H1 (cell line): ENCODE measurements around the gene FAM131A. TPM values are rescaled to one million over a fixed set of nuclear protein-coding genes. Genes with fewer than 3 reads are reported as not detected.
A peak's percentile ranks its signal among the peaks of the same experiment; 100 is the strongest.

Source experiments
- CTCF ChIA-PET: fragments of 300-600 bp; sonication (Branson Sonifier 250); formaldehyde crosslinking; loops from one replicate; lab custom pipeline; 2021; ENCODE audit not compliant: partially characterized antibody; lab: Charles Lee
- POLR2A ChIA-PET: fragments of 300-600 bp; sonication (Branson Sonifier 250); formaldehyde crosslinking; loops from one replicate; lab custom pipeline; 2021; ENCODE audit warnings: inconsistent platforms; ENCODE audit not compliant: partially characterized antibody; lab: Charles Lee
- DNase-seq, 2 experiments: peaks; one replicate each; pipeline versions ENCODE4 v3.0.0 to v3.0.0-alpha.2; 2010 to 2022; ENCODE audit warnings: low spot score in 2 of 2, low read depth in 1 of 2, mixed read lengths in 1 of 2
- FAIRE-seq: peaks from 2 replicates; lab custom pipeline; 2011; peaks lifted over from hg19 to GRCh38; lab: Jason Lieb, UNC
- H2AFZ ChIP-seq: 2 replicates; pipeline ENCODE4 v1.8.1; 2012; ENCODE audit warnings: low read length, inconsistent platforms
- H2AK5ac ChIP-seq: 2 replicates; pipeline ENCODE4 v1.6.1; 2013; ENCODE audit warnings: low read depth, low read length
- H2BK120ac ChIP-seq: replicated peaks from 2 replicates; pipeline ENCODE3; 2013; ENCODE audit warnings: low read depth, low read length, inconsistent platforms
- H2BK12ac ChIP-seq: 2 replicates; pipeline ENCODE4 v1.6.1; 2013; ENCODE audit warnings: low read depth, low read length
- H2BK15ac ChIP-seq: 2 replicates; pipeline ENCODE4 v1.6.1; 2013; ENCODE audit warnings: low read length
- H2BK20ac ChIP-seq: 2 replicates; pipeline ENCODE4 v1.6.1; 2013; ENCODE audit warnings: low read length
- H2BK5ac ChIP-seq: 2 replicates; pipeline ENCODE4 v1.6.1; 2013; ENCODE audit warnings: low read depth, low read length
- H3K14ac ChIP-seq: 2 replicates; pipeline ENCODE4 v1.6.1; 2013; ENCODE audit warnings: inconsistent platforms; ENCODE audit not compliant: insufficient read length
- H3K18ac ChIP-seq: 2 replicates; pipeline ENCODE4 v1.6.1; 2013; ENCODE audit warnings: low read length; ENCODE audit errors: extremely low read depth
- H3K23ac ChIP-seq: 2 replicates; pipeline ENCODE4 v1.6.1; 2013; ENCODE audit warnings: inconsistent platforms; ENCODE audit not compliant: insufficient read length
- H3K23me2 ChIP-seq: 2 replicates; pipeline ENCODE4 v1.6.1; 2013; ENCODE audit warnings: low read depth, low read length
- H3K27ac ChIP-seq: 2 replicates; pipeline ENCODE4 v1.6.1; 2011; ENCODE audit warnings: low read depth, low read length, inconsistent platforms
- H3K27me3 ChIP-seq, 4 experiments: replicated peaks in 1 of 4; 1 replicate in 1 of 4; 2 replicates in 3 of 4; pipeline versions ENCODE4 v1.6.1 to v1.8.1; 2011 to 2013; ENCODE audit warnings: low read length in 3 of 4, mild to moderate bottlenecking in 3 of 4, inconsistent platforms in 2 of 4, mixed read lengths in 2 of 4, moderate library complexity in 1 of 4; ENCODE audit not compliant: control insufficient read depth in 3 of 4, insufficient read depth in 3 of 4; ENCODE audit errors: extremely low read depth in 1 of 4
- H3K36me3 ChIP-seq, 4 experiments: 2 replicates each; pipeline versions ENCODE4 v1.6.1 to v1.8.1; 2011 to 2013; ENCODE audit warnings: mild to moderate bottlenecking in 4 of 4, low read length in 3 of 4, moderate library complexity in 2 of 4, control low read depth in 1 of 4, inconsistent platforms in 1 of 4; ENCODE audit not compliant: insufficient read depth in 4 of 4, control insufficient read depth in 2 of 4
- H3K4ac ChIP-seq: replicated peaks from 2 replicates; pipeline ENCODE3; 2013; ENCODE audit warnings: low read length, low read depth, mixed read lengths, inconsistent platforms; ENCODE audit not compliant: insufficient read length
- H3K4me1 ChIP-seq, 4 experiments: replicated peaks in 1 of 4; 1 replicate in 1 of 4; 2 replicates in 3 of 4; pipeline versions ENCODE4 v1.6.1 to v1.8.1; 2011 to 2013; ENCODE audit warnings: low read length in 3 of 4, inconsistent platforms in 2 of 4, mixed read lengths in 1 of 4; ENCODE audit not compliant: insufficient read depth in 4 of 4, control insufficient read depth in 3 of 4
- H3K4me2 ChIP-seq, 2 experiments: 2 replicates each; pipeline versions ENCODE4 v1.6.1 to v1.8.1; 2011 to 2013; ENCODE audit warnings: low read depth in 2 of 2, low read length in 2 of 2, control low read depth in 1 of 2, inconsistent platforms in 1 of 2, mild to moderate bottlenecking in 1 of 2; ENCODE audit not compliant: insufficient read depth in 1 of 2
- H3K4me3 ChIP-seq, 4 experiments: fragments of 200-600, 300-600 bp in 1 of 4; sonication (generic), shearing (Covaris generic), sonication (Bioruptor Twin) in 1 of 4; 2 replicates each; pipeline versions ENCODE4 v1.5.1 to v1.8.1; 2011 to 2016; ENCODE audit warnings: low read length in 4 of 4, low read depth in 3 of 4, control low read depth in 2 of 4, inconsistent platforms in 2 of 4, mild to moderate bottlenecking in 2 of 4, mixed read lengths in 1 of 4, moderate library complexity in 1 of 4; ENCODE audit not compliant: insufficient read depth in 2 of 4; ENCODE audit errors: extremely low read depth in 1 of 4
- H3K56ac ChIP-seq: replicated peaks from 2 replicates; pipeline ENCODE3; 2013; ENCODE audit warnings: low read depth, mild to moderate bottlenecking, mixed read lengths, low read length, inconsistent platforms; ENCODE audit not compliant: insufficient read length
- H3K79me1 ChIP-seq: 2 replicates; pipeline ENCODE4 v1.6.1; 2013; ENCODE audit warnings: low read depth, low read length, control low read depth
- H3K79me2 ChIP-seq, 2 experiments: 2 replicates each; pipeline versions ENCODE4 v1.6.1 to v1.8.1; 2012 to 2013; ENCODE audit warnings: low read length in 2 of 2, mild to moderate bottlenecking in 2 of 2, inconsistent platforms in 1 of 2; ENCODE audit not compliant: insufficient read depth in 2 of 2, control insufficient read depth in 1 of 2
- H3K9ac ChIP-seq, 4 experiments: replicated peaks in 1 of 4; 1 replicate in 1 of 4; 2 replicates in 3 of 4; pipeline versions ENCODE4 v1.6.1 to v1.8.1; 2011 to 2013; ENCODE audit warnings: low read depth in 3 of 4, low read length in 3 of 4, control low read depth in 2 of 4, mild to moderate bottlenecking in 2 of 4, moderate library complexity in 2 of 4, inconsistent platforms in 1 of 4; ENCODE audit errors: extremely low read depth in 1 of 4
- H3K9me3 ChIP-seq, 2 experiments: 2 replicates each; pipeline versions ENCODE4 v1.6.1 to v1.8.1; 2012 to 2013; ENCODE audit warnings: mild to moderate bottlenecking in 2 of 2, moderate library complexity in 2 of 2, control low read depth in 1 of 2, inconsistent platforms in 1 of 2, low read depth in 1 of 2, low read length in 1 of 2, mixed read lengths in 1 of 2; ENCODE audit not compliant: insufficient read depth in 2 of 2
- H4K20me1 ChIP-seq, 2 experiments: replicated peaks in 1 of 2; 2 replicates each; pipeline versions ENCODE3 to v1.8.1; 2011 to 2013; ENCODE audit warnings: inconsistent platforms in 2 of 2, low read length in 2 of 2, mild to moderate bottlenecking in 1 of 2; ENCODE audit not compliant: insufficient read depth in 2 of 2, control insufficient read depth in 1 of 2
- H4K5ac ChIP-seq: 2 replicates; pipeline ENCODE4 v1.6.1; 2013; ENCODE audit warnings: low read length, low read depth, mixed read lengths, inconsistent platforms; ENCODE audit not compliant: insufficient read length
- H4K8ac ChIP-seq: 2 replicates; pipeline ENCODE4 v1.8.0; 2013; ENCODE audit warnings: mild to moderate bottlenecking, moderate library complexity, low read length, inconsistent platforms; ENCODE audit not compliant: insufficient read depth; ENCODE audit errors: extremely low read depth
- H4K91ac ChIP-seq: replicated peaks from 2 replicates; pipeline ENCODE3; 2013; ENCODE audit warnings: low read length, mixed read lengths, inconsistent platforms; ENCODE audit not compliant: insufficient read length
- CBX8 ChIP-seq: fragments of 300-800, 300-1000 bp; sonication (generic); IDR thresholded peaks from 2 replicates; pipeline ENCODE4 v1.7.1; 2016; ENCODE audit warnings: low read depth, low read length, borderline replicate concordance
- EP300 ChIP-seq, 2 experiments: IDR thresholded peaks; 1 replicate in 1 of 2; 2 replicates in 1 of 2; pipeline ENCODE4 v1.6.1; 2011 to 2012; ENCODE audit warnings: low read depth in 2 of 2, low read length in 2 of 2, mild to moderate bottlenecking in 2 of 2, borderline replicate concordance in 1 of 2, inconsistent platforms in 1 of 2, moderate library complexity in 1 of 2
- GABPA ChIP-seq: IDR thresholded peaks from 2 replicates; pipeline ENCODE4 v1.6.1; 2011; ENCODE audit warnings: mild to moderate bottlenecking, low read length, moderate library complexity, borderline replicate concordance; ENCODE audit not compliant: insufficient read depth
- HDAC6 ChIP-seq: IDR thresholded peaks from one replicate; pipeline ENCODE4 v1.7.1; 2012; ENCODE audit warnings: low read depth, mild to moderate bottlenecking, inconsistent platforms, low read length, moderate library complexity
- JUND ChIP-seq: IDR thresholded peaks from 2 replicates; pipeline ENCODE4 v1.6.1; 2011; ENCODE audit warnings: mild to moderate bottlenecking, improper control_type of control experiment, low read length
- KDM4A ChIP-seq: IDR thresholded peaks from one replicate; pipeline ENCODE4 v1.7.1; 2012; ENCODE audit warnings: low read depth, mild to moderate bottlenecking, moderate library complexity, low read length, inconsistent platforms; ENCODE audit not compliant: severe bottlenecking
- NANOG ChIP-seq: IDR thresholded peaks from 2 replicates; pipeline ENCODE4 v1.6.1; 2011; ENCODE audit warnings: low read length, low read depth, mild to moderate bottlenecking, inconsistent platforms; ENCODE audit not compliant: insufficient read depth, poor library complexity, severe bottlenecking
- POLR2A ChIP-seq, 2 experiments: IDR thresholded peaks; 1 replicate in 1 of 2; 2 replicates in 1 of 2; pipeline ENCODE4 v1.6.1; 2011; ENCODE audit warnings: low read depth in 2 of 2, low read length in 2 of 2, mild to moderate bottlenecking in 2 of 2; ENCODE audit errors: control extremely low read depth in 1 of 2
- POLR2AphosphoS5 ChIP-seq: IDR thresholded peaks from 2 replicates; pipeline ENCODE4 v1.6.1; 2011; ENCODE audit warnings: low read depth, low read length
- RAD21 ChIP-seq, 2 experiments: IDR thresholded peaks in 1 of 2; conservative IDR thresholded peaks in 1 of 2; 2 replicates each; pipeline ENCODE4 v1.6.1; 2011; ENCODE audit warnings: low read depth in 2 of 2, low read length in 2 of 2, improper control_type of control experiment in 1 of 2, inconsistent platforms in 1 of 2, mild to moderate bottlenecking in 1 of 2, moderate library complexity in 1 of 2
- SP2 ChIP-seq: IDR thresholded peaks from 2 replicates; pipeline ENCODE4 v1.6.1; 2012; ENCODE audit warnings: mild to moderate bottlenecking, low read length, inconsistent platforms
- TAF7 ChIP-seq: optimal IDR thresholded peaks from 2 replicates; pipeline ENCODE3; 2011; ENCODE audit warnings: low read depth, mild to moderate bottlenecking, inconsistent platforms, low read length, moderate library complexity, borderline replicate concordance
- TEAD4 ChIP-seq: IDR thresholded peaks from 2 replicates; pipeline ENCODE4 v1.6.1; 2012; ENCODE audit warnings: low read depth, low read length, inconsistent platforms, mixed read lengths
- WGBS, 2 experiments: shearing (Covaris generic) in 1 of 2; methylation state at CpG; one replicate each; pipeline versions ENCODE4 v1.1.6 to v1.1.7; 2013 to 2015; ENCODE audit warnings: low lambda C conversion rate in 2 of 2, mixed read lengths in 2 of 2, inconsistent platforms in 1 of 2, low coverage in 1 of 2, missing lambda C conversion rate in 1 of 2; ENCODE audit not compliant: insufficient replicate concordance in 2 of 2, insufficient coverage in 1 of 2, insufficient read length in 1 of 2; ENCODE audit errors: extremely low coverage in 1 of 2, missing lambda C conversion rate in 1 of 2; 5-methylcytosine and 5-hydroxymethylcytosine counted together
- polyA plus RNA-seq, 7 experiments: library from polyadenylated mRNA; depleted of rRNA in 3 of 7; stranded (reverse) in 5 of 7; unstranded in 2 of 7; fragments of >200 nt in 5 of 7; fragments of 200-250 nt in 2 of 7; gene quantifications; 1 replicate in 5 of 7; 2 replicates in 1 of 7; 4 replicates in 1 of 7; pipeline versions ENCODE4 v1.2.1 to v1.2.3, GENCODE V29; 2011 to 2013; ENCODE audit warnings: missing spikeins in 2 of 7, mixed read lengths in 2 of 7
- total RNA-seq: library from RNA; stranded (reverse); fragmentation: NEBNext Ultra II Directional; extraction: Animal tissue kit (Norgen Biotek cat#: 25700); gene quantifications from 2 replicates; pipeline ENCODE4 v1.2.1, GENCODE V29; 2021
- TF ChIP-seq, protein P1 (sequence below): IDR thresholded peaks from 2 replicates; pipeline ENCODE4 v1.6.1; 2012; ENCODE audit warnings: inconsistent platforms

The FAM131A gene
- total and polyA plus RNA-seq, 2 of the 8 experiments (the other 6 are each of a cell fraction or from before 2014, with no cell fraction given): 16.0 to 21.9 TPM

DNA sequence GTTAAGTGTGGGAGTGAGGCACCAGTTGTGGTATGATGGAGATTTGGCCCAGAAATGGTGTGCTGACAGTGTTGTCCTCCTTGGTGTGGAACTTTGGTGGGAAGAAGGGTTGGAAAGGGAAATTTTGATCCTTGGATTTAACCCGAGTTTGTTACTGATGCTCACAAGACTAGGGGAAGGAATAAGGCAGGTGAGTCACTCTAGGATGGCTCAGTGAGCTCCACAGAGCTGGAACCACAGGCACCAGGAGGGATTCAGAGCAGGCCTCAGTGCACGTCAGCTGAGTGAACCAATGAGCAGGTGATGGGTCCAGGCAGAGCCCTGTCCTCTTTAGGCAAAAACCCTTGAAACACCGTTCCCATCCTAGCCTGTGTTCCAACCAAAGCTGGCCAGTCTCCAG, 53.9 kb downstream of the FAM131A start:
- Histone ChIP-seq H3K79me2 (no peaks in the 10 kb centered on the region), H2AFZ (no peak overlapping the region), H3K79me1 (no peaks in the 10 kb centered on the region), H2BK12ac (0 out of 2 replicates have a peak overlapping the region, but pooled peaks have one; percentile 2), H2AK5ac (no peak overlapping the region), H2BK20ac (no peak overlapping the region), H3K56ac (no peak overlapping the region), H3K4me1 (peaks cover 0 to 3% (median 0%) of the 10 kb centered on the region in 4 experiments; a peak in 2 of 7 replicates), H3K27ac (no peak overlapping the region), H3K27me3 (no peaks in the 10 kb centered on the region; a peak in 3 of 7 replicates), H3K9me3 (no peaks in the 10 kb centered on the region), H4K8ac (no peak overlapping the region), H3K9ac (no peak overlapping the region), H2BK120ac (no peak overlapping the region), H3K23ac (no peak overlapping the region), H3K4ac (no peak overlapping the region), H2BK5ac (no peak overlapping the region), H2BK15ac (no peak overlapping the region), H3K36me3 (no peaks in the 10 kb centered on the region), H4K20me1 (no peaks in the 10 kb centered on the region), H3K14ac (no peak overlapping the region), H4K5ac (no peak overlapping the region), H3K23me2 (no peaks in the 10 kb centered on the region), H3K4me3 (no peak overlapping the region), H3K4me2 (no peak overlapping the region), H3K18ac (no peak overlapping the region), H4K91ac (no peak overlapping the region)
- ChIA-PET CTCF (interaction anchor here (0.8 to 4.2 kb wide), 8 partner anchors 19 to 484 kb away, joined by 3 to 34 read pairs (median 4); no protein-coding TSS in a partner anchor), POLR2A (interaction anchor here (1.3 kb wide), 1 partner anchor 20 kb away, joined by 3 read pairs; no protein-coding TSS in a partner anchor)
- WGBS, 2 experiments: 91% methylated on average over 3 of the region's 3 CpGs; no CpG with 5 or more reads in 1 of the 2 experiments
- no peak for FAIRE-seq
- DNase-seq: no peak
- TF ChIP-seq SP2: no peak
- no peak for TF ChIP-seq NANOG
- TF ChIP-seq JUND: no peak
- TF ChIP-seq, protein P1, sequence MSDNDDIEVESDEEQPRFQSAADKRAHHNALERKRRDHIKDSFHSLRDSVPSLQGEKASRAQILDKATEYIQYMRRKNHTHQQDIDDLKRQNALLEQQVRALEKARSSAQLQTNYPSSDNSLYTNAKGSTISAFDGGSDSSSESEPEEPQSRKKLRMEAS: no peak
- TF ChIP-seq POLR2A (IDR thresholded peaks at IDR 0.05; ENCODE audit: control extremely low read depth in 1 of 2, low read depth in 2 of 2, low read length in 2 of 2): no peak
- TF ChIP-seq GABPA: no peak
- no peak for TF ChIP-seq POLR2AphosphoS5
- TF ChIP-seq EP300 (IDR thresholded peaks at IDR 0.05; ENCODE audit: borderline replicate concordance in 1 of 2, low read depth in 2 of 2, low read length in 2 of 2): no peak
- no peak for TF ChIP-seq TEAD4
- TF ChIP-seq KDM4A: no peak
- no peak for TF ChIP-seq RAD21 (IDR thresholded peaks at IDR 0.05 in 1 of 2, conservative IDR thresholded peaks at IDR 0.05 in 1 of 2; ENCODE audit: low read depth in 2 of 2, low read length in 2 of 2)
- TF ChIP-seq CBX8: no peak
- TF ChIP-seq TAF7: no peak
- no peak for TF ChIP-seq HDAC6
